Tongue (tissue), 2 donors: ENCODE measurements around the gene ANKS1B. TPM values are rescaled to one million over a fixed set of nuclear protein-coding genes. Genes with fewer than 3 reads are reported as not detected.
"Not testable (repeated sequence)": the region's sequence is repeated elsewhere in the genome, so short reads cannot be mapped to it uniquely, and the experiment has no call there.

Source experiments
- DNase-seq: peaks from one replicate; pipeline ENCODE4 v3.0.0-alpha.2; 2015
- total RNA-seq: library from RNA; depleted of rRNA; stranded (reverse); fragments of >200 nt; gene quantifications from one replicate; pipeline ENCODE4 v1.2.3, GENCODE V29; 2014

ANKS1B gene
- 16.5 TPM for total RNA-seq

GRCh38 chr12:99984271-99985128, at the start of gene ANKS1B:
Gene ANKS1B, minus strand, starts transcription at chr12:99984936. Its CDS starts 699 bp downstream, at chr12:99984237.
- DNase-seq, result peak; percentile 79

GRCh38 chr12:100031836-100032235, 47.1 kb upstream of the ANKS1B start:
- DNase-seq, result no peak

GRCh38 chr12:100027671-100028070, 42.9 kb upstream of the ANKS1B start:
- no peak for DNase-seq

GRCh38 chr12:100026241-100026640, 41.5 kb upstream of the ANKS1B start:
- DNase-seq, result no peak

- no peak for DNase-seq
Observed at GRCh38 chr12:100024974-100025555, 40.3 kb upstream of the ANKS1B start.

- DNase-seq, result no peak
Observed at GRCh38 chr12:100020370-100020769, 35.6 kb upstream of the ANKS1B start.

GRCh38 chr12:100017056-100017455, 32.3 kb upstream of the ANKS1B start:
- DNase-seq, result no peak

- not testable (repeated sequence) for DNase-seq
Observed at GRCh38 chr12:100016304-100016703, 31.6 kb upstream of the ANKS1B start.

GRCh38 chr12:100005846-100006245, 21.1 kb upstream of the ANKS1B start:
- not testable (repeated sequence) for DNase-seq

- DNase-seq, result no peak
Observed at GRCh38 chr12:99997806-99998205, 13.1 kb upstream of the ANKS1B start.

- DNase-seq, result no peak
Observed at GRCh38 chr12:99996095-99996494, 11.4 kb upstream of the ANKS1B start.

GRCh38 chr12:99985631-99986030, 895 bp upstream of the ANKS1B start:
- DNase-seq, result no peak

GRCh38 chr12:99985129-99985570, 414 bp upstream of the ANKS1B start:
- DNase-seq, result no peak

- peak; percentile 10 for DNase-seq
Observed at GRCh38 chr12:99983456-99984258, 1.1 kb downstream of the ANKS1B start.

GRCh38 chr12:99981639-99982190, 3.0 kb downstream of the ANKS1B start:
- DNase-seq, result no peak

GRCh38 chr12:99979471-99979870, 5.3 kb downstream of the ANKS1B start:
- no peak for DNase-seq

- DNase-seq, result no peak
Observed at GRCh38 chr12:99978152-99978551, 6.6 kb downstream of the ANKS1B start.

- DNase-seq, result no peak
Observed at GRCh38 chr12:99977550-99977949, 7.2 kb downstream of the ANKS1B start.

- no peak for DNase-seq
Observed at GRCh38 chr12:99976762-99977161, 8.0 kb downstream of the ANKS1B start.

- DNase-seq, result no peak
Observed at GRCh38 chr12:99975321-99975720, 9.4 kb downstream of the ANKS1B start.

GRCh38 chr12:99974146-99974545, 10.6 kb downstream of the ANKS1B start:
- no peak for DNase-seq

GRCh38 chr12:99966429-99966828, 18.3 kb downstream of the ANKS1B start:
- DNase-seq, result no peak

- peak; percentile 73 for DNase-seq
Observed at GRCh38 chr12:99960311-99960710, 24.4 kb downstream of the ANKS1B start.
